Measurements from ENCODE around the gene SDCBP2.

Gene SDCBP2, protein sequence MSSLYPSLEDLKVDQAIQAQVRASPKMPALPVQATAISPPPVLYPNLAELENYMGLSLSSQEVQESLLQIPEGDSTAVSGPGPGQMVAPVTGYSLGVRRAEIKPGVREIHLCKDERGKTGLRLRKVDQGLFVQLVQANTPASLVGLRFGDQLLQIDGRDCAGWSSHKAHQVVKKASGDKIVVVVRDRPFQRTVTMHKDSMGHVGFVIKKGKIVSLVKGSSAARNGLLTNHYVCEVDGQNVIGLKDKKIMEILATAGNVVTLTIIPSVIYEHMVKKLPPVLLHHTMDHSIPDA

DNA sequence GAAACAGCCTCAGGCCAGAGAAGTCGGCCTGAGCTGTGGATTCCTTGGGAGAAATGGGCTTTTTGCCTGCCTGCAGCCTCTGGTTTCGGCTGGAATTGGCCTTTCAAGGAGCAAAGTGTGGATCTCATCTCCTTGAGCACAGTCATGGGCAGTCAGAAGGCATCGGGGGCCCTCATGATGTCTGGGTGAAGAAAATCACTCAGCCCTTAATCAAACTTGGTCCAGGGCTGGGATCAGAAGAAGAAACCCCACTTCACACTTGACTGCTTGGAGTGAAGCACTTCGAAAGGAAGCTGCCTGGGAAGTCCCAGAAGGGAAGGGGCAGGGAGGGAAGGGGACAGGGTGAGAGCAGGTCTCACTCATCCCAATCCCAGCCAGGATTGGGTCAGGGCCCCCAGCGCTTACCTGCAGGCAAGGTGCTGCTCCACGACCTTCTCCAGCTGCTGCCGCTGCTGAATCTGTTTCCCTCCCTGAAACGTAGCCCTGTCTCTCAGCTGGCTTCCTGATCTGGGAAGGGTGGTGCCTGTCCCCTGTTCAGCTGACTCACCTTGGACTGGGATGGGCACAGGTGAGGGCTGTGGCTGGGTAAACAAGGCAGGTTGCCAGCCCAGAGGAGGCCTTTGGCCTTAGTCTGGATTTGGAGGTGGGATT is at the start of gene SDCBP2:
TSS of gene SDCBP2 (minus strand) at position 460 of the 651 bp plus-strand sequence. CDS start 8,723 bp downstream, outside the sequence.
- no peak for DNase-seq

DNA sequence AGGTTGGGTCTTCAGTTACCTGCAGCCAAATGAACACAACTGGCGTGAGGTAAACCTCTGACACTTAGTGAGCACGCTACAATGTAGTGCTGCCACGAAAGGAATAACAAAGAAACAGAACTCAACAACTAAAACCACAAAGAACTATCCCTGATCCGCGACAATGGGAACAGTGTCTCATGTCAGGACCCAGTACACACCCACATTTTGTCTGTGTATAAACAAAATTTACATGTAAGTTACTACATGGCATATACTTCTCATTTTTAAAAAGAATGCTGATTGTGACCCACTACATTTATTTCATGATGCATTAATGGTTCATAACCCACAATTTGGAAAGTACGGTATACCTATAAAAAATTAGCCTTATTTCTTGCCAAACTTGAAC is 49.8 kb upstream of the SDCBP2 start:
- DNase-seq, result no peak

DNA sequence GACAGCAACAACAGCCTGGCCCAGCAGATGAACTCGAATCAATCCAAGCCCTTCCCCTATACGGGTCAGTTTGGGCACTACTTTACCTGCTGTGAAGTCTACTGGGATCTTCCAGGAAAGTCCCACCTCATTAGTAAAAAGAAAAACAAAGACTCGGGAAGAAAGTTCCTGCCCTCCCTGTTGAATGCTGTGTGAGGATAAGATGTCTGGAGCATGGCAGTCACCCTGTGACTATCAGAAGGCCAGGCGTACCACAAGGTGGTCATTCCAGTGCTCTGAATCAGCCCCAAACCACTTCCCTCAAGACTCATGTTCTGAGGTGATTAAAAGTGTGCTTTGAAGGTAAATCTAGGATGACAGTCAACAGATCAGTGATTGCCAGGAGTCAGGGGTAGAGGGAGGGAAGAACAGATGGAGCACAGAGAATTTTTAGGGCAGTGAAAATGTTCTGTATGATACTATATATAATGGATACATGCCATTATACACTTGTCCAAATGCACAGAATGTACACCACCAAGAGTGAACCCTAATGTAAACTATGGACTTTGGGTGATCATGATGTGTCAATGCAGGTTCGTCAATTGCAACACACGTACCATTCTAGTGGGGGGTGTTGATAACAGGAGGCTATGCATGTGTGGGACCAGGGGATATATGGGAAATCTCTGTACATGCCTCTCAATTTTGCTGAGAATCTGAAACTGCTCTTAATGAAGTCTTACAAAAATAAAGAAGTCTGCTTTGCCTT is 49.2 kb upstream of the SDCBP2 start:
- DNase-seq, result no peak

DNA sequence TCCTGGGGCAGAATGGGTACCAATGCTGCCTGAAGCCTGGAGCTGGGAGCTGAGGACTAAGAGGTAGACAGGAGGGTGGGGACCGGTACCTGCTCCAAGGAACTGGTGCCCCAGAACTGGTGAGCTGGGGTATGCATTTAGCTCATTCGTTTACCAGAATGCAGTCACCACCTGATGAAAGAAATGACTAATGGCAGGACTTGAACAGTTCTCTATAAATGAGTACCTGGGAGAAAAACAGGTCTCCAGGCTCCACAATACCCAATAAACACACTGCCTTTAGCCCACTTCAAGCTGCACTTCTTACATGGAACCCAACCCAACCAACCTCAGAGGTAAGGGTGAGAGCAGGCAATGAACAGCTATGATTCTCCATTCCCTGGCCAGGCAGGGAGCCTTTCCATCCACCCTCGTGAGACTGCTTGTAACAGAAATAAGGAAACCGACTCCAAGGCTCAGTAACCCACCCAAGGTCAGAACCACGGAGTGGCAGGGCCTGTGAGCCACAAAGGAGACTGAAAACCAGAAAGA is 48.5 kb upstream of the SDCBP2 start:
- DNase-seq, result no peak

DNA sequence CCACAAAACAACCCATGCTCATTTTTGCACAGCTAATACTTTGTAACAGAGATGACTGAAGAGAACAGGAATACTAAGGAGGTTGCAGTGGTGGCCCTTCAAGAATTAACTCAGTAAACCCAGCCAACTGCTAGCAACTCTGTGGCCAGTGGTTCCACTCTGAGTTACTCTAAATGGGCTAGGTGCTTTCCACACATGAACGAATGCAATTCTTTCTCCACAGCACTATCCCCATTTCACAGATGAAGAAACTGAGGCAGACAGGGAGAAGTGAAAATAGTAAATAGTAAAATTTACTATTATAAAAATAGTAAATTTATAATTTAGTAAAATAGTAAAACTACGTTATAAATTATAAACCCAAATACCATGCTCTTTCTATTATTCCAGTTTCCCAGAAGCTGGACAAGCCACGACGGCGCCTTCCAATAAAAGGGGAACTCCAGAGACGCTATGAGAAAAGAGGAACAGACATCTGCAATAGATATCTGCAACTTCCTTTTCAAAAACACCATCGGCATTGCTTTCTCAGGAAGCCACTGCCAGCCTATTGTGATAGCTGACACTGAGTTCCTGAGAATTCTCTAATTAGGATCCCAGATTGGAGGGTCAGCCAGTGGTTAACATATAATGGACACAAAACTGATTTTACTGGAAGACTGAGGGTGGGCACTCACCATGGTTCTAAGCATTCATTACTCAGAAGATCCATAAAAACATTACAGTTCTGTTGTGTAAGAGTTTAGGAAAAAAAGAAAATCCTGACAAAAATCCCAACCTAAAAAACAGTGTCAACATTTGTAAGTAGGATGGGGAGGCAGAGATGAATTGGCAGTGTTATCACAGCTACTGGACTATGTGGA is 47.7 kb upstream of the SDCBP2 start:
- DNase-seq, result no peak

DNA sequence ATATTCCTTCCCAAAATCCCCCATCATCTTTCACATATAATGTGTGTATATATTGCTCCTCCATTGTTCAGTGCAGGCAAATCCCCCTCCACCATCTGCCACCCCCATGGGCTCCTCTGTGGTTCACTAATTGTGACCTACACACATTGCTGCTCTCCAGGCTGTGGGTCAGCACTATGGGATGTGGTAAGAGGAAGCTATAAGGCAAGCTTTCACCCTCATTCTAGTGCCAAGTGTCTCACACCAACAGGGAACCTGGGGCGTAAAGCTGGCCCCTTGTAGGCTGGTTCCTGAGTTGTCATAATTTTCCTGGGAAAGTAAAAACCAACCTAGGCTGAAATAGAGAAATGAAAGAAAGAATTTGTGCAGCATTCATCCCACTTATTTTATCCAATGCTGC is 47.1 kb upstream of the SDCBP2 start:
- DNase-seq, result no peak

DNA sequence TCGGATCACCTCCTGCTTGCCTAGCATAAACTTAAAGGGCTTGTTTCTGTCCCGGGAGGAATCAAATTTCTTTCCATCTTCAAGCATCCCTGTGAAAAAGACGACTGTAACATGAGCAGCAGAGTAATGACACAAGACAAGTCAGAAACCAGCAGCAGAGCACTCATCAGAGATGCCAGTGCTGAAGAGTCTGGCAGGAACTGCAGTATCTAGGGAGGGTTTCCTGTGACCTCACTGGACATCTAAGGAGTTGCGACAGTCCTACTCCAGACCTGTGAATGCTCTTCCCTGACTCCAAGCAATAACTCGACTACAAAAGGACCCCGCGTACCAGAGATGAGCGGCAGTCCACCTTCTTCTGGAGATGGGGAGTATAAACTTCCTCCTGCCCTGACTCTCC is 46.6 kb upstream of the SDCBP2 start:
- no peak for DNase-seq

DNA sequence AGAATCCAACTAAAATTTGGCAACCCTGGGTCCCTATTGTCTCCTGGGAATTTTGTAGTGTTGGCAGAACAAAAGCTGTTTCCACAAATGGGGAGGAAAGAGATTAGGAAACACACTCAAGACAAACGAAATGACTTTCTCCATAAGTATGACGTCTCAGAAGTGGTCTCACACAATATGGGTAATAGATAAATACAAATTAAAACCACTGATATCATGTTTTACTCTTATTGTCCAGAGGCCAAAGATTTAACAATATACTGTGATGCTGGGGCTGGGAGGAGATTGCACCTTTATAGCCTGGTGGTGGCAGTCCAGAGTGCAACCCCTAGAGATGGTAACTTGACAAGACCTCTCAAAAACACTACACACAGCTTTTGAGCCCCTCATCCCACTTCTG is 45.3 kb upstream of the SDCBP2 start:
- no peak for DNase-seq

DNA sequence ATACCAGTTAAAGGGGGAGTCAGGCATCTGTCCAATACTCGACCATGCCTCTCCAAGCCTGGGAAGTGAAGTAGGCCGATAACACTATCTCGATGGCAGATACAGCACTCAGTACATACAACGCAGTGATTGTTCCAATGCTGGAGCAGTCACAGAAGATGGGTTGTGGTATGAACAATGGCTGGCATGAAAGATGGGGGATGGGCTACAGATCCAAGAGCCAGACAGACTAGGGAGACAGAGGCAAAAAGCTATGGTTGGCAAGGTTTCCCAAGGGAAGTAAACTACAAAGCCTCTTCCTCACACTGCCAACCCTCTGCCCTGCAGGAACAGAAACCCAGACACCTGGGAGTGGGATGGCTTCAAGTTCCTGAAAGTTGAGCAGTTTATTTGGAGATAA is 44.7 kb upstream of the SDCBP2 start:
- DNase-seq, result no peak

DNA sequence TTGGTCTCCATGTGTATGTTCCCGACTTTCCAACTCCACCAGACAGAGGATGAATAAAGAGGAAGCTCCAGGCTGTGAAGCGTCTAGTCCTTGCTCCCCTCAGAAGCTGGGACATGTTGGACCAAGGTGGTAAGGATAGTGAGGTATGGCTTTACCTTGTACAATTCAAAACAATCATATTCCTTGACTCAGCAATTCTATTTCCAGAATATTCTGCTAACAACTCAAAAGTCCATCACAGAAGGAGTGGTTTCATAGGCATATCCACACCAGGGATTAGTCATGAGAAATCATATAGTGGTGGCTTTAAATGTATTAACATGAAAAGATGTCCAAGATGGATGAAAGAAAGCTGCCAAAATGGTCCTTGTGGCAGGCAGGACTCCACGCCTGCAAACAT is 44.1 kb upstream of the SDCBP2 start:
- no peak for DNase-seq

DNA sequence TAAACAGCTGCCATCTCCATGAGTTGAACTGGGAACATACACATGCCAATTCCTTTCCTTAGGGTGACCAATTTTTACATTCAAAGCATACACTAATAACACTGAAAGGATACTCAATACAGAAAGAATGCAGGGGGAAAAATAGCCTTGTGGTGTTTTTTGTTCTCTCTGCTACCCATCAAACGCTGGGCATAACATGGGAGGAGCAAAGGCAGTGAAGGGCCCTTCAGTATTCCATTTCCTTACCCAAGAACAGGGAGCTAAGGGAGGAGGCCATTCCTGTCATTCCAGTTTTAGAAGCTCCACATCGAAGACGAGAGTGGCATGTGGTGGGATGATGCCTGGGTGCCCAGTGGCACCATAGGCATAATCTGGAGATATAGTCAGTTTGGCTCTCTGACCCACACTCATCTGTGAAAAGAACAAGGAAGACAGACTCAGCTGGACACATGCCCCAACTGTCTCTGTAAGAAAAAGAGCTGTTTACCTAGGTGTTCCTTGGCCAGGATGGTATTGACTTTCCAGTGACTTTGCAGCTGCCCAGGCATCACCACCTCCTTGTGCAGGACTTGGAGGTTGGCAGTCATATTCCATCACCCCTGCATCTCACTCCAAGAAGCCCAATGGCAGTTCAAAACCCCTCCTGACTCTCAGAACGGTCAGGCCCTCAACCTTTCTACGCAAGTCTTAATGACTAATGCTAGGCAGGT is 43.0 kb upstream of the SDCBP2 start:
- no peak for DNase-seq

DNA sequence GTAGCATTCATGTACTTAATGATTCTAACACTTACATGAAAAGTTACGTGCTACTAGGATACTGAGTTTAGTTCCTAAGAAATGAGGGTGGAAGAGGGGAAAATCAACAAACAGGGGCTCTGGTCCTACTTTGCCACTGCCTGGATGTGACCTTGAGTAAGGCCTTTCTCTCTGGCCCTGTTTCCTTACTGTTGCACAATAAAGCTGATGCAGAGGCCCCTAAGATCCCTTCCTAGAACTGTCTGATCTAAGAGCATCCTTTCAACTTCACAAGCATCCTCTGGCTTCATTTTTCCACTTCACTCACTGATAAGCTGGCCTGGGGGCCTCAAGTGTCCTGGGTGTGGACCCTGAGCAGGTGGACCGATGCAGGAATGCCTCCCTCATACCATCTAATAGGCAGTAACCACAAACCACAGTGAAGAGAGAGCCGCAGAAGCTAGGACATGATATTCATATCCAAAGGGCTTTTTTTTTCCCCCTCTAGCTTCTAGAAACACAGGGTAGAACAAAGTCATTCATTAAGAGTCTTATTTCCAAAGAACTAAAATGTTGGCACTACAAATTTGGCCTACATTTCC is 42.4 kb upstream of the SDCBP2 start:
- no peak for DNase-seq

DNA sequence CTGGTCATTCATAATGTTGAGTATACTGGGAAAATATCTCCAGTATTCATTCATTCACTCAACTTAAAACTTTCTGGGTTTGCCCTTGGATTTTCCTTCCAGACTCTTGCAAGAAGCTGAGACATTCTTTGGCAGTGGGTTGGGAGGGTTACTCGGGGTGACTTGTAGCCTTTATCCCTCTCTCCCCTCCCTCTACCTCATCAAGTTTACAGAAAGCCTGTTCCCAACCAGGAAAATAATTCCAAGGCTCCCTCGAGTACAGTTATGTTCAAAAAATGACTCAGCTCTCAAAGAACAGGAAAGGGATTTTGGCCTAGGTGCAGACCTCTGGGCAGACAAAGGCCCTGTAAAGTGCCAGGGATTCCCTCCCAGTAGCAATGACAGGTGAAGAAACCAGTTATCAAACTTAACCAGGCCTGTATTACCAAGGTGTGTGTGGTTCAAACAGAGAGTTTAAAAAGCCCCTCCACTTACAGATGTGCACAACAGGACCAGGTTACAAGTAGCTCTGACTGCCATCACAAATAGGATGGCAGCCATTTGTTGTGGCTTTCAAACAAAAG is 41.7 kb upstream of the SDCBP2 start:
- no peak for DNase-seq

DNA sequence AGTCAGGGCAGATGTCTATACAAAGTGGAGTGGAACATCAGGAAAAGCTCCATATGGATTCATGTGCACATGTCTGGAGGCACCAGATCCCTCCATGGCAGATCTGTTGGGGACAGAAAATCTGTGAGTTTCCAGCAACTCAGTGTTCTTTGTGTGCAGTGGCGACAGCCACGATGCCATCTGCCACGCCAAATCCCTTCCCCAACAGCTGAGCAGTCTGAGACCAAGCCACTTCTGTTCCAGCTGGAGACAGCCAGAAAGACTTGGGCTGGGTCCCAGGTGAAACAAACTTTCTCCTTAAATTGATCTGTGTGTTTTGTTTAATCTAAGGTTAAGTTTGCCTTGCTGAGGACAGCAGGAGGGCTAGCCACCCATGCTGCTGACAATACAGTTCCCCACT is 41.0 kb upstream of the SDCBP2 start:
- no peak for DNase-seq

DNA sequence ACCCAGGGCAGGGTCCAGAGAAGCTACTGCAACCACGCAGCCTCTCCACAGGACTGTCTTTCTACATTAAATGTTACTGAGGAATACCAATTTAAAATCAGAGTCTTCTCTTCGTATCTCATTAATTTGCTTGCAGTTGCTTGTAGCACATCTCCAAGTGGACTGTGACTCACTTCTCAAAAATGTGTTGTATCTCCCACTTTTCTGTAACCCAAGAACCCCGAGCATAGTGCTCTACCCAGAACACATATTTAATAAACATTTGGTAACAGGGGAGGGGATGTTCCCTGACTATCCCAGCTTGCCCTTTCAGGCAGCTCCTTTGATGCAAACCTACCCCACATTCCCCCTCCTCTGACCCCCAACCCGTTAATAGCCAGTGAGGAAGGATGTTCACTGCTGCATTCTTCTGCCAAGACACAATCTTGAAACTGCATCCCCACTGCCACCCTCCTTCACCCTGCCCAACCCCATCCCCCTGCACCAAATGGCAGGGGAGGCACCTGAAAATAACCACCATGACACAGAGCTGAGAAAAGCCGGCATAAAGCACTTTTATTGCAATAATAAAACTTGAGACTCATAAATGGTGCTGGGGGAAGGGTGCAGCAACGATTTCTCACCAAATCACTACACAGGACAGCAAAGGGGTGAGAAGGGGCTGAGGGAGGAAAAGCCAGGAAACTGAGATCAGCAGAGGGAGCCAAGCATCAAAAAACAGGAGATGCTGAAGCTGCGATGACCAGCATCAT is 39.7 kb upstream of the SDCBP2 start:
- no peak for DNase-seq

DNA sequence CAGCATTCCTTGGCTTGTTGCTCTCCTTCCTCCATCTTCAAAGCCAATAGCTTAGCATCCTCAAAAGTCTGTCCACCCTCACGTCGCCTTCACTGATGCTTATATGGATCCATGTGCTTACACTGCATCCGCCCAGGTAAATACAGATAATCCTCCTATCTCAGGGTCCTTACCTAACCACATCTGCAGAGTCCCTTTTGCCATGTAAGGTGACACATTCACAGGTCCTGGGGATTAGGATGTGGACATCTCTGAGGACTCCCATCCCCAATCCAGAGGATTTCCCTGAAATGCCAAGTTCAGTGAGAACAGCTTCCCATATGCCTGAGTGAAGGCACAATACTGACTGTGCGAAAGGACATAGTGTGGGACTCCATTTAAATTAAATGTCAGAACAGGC is 38.5 kb upstream of the SDCBP2 start:
- no peak for DNase-seq

DNA sequence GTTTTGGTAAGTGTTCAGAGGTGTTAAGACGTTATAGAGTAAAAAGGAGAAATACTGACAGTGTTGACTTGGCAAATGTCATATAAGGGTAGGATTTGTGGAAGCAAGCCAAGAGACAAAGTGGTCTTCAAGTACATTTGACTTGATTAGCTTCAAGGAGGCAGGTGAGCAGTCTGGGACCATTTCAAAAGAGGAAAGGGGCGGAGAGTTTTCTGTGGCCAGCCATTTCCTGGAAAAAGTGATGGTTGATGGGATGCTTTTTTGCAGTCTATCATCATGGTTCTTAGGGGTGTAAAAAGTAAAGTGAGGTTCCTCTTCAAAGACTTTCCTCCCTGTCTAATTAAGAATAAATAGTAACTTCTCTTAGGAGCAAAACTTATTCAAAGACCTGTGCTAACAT is 35.2 kb upstream of the SDCBP2 start:
- DNase-seq, result no peak

DNA sequence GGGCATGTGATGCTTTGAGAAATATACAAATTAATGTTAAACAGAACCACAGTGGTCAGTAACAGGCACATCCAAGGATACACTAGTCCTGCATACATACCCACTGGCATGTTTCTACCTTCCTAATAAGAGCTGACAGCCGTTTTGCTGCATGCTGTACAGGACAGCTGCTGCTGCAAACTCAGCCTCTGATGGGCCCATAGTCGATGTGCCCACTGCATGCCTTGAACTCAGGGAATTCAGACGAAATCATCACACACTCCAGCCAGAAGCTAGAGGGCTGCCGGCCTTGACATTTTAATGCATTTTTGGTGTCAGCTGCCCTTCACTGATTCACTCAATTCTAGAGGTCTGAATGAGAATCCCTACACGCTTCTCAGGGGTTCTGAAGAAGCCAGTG is 34.6 kb upstream of the SDCBP2 start:
- no peak for DNase-seq

DNA sequence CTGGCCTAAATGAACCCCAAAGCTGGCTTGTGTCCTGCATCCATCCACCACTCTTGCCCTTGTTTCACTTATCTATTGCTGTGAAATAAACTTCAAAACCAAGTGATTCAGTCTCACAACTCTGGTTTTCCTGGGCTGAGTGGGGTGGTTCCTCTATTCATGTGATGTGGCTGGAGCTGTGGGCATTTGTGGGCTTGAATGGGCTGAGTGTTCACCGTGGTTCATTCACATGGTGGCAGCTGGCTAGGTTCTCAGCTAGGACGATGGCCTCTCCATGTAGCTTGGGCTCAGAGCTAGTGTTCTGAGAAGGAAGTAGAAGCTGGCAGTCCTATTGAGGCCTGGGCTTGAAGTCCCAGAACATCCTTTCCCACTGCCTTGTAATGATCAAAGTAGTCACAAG is 33.5 kb upstream of the SDCBP2 start:
- no peak for DNase-seq

DNA sequence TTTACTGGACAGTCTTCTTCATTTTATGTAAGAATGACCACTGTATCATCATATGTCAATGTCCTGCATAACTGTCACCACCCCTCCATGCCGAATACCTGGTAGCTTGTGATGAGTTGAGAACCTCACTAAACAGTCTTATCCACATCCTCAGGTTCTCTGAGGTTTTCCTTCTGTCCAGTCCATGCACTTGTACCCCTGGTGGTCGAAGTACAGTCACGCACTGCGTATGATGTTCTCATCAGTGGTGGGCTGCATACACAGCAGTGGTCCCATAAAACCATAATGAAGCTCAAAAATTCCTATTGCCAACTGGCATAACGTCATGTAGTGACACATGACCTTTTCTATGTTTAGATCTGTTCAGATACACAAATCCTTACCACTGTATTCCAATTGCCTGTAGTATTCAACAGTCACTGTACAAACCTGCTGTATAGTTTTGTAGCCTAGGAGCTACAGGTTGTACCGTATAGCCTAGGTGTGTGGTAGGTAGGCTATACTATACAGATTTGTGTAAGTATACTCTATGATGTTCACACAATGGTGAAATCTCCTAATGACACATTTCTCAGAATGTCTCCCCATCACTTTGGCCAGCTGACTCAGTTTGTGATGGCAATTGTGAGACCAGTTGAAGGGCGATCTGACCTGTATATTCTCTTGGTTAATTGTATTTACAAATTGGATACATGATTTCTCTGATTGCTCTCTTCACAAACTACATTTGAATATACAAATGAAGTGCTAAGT is 31.3 kb upstream of the SDCBP2 start:
- no peak for DNase-seq

All from stimulated activated CD4-positive, alpha-beta T cell treated with anti-CD3 and anti-CD28 coated beads, Interleukin-4, amount 100 ng/mL, for 1 hour (primary cell).